Natural killer cell (primary cell): ENCODE data around the gene ETV3. TPM values are rescaled to one million over a fixed set of nuclear protein-coding genes. Genes with fewer than 3 reads are reported as not detected.

Experiments
- ATAC-seq, 3 donors: fragments of 150-1000 bp in 2 of 3; fragments of 200-7000 bp in 1 of 3; cut with Tn5 transposase; 1 replicate in 1 of 3; 2 replicates in 2 of 3; pipeline ENCODE4 v1.10.0; 2021; ENCODE audit warnings: mild to moderate bottlenecking in 2 of 3, moderate library complexity in 2 of 3
- DNase-seq, 2 donors: peaks; one replicate each; pipeline versions ENCODE4 v3.0.0 to v3.0.0-alpha.2; 2013 to 2021; ENCODE audit warnings: mixed read lengths in 1 of 2
- H3K27ac ChIP-seq: one replicate; pipeline ENCODE4 v1.5.1; 2013; ENCODE audit warnings: mild to moderate bottlenecking, low read length
- H3K27me3 ChIP-seq: one replicate; pipeline ENCODE4 v1.6.1; 2013; ENCODE audit warnings: low read length; ENCODE audit not compliant: control insufficient read depth, insufficient read depth
- H3K36me3 ChIP-seq: one replicate; pipeline ENCODE4 v1.6.1; 2013; ENCODE audit warnings: low read length; ENCODE audit not compliant: control insufficient read depth, insufficient read depth
- H3K4me1 ChIP-seq: one replicate; pipeline ENCODE4 v1.6.1; 2013; ENCODE audit warnings: low read length; ENCODE audit not compliant: control insufficient read depth, insufficient read depth
- H3K4me3 ChIP-seq: one replicate; pipeline ENCODE4 v1.5.1; 2013; ENCODE audit warnings: low read length
- H3K9me3 ChIP-seq: one replicate; pipeline ENCODE4 v1.6.1; 2013; ENCODE audit warnings: low read length; ENCODE audit not compliant: control insufficient read depth, insufficient read depth
- H3K27ac Mint-ChIP-seq, 2 donors: one replicate each; pipeline ENCODE4 v1.8.0; 2022; ENCODE audit warnings: mild to moderate bottlenecking in 2 of 2, mixed read lengths in 2 of 2, moderate library complexity in 1 of 2
- H3K27me3 Mint-ChIP-seq, 2 donors: one replicate each; pipeline ENCODE4 v1.8.0; 2022; ENCODE audit warnings: low read depth in 2 of 2, mixed read lengths in 2 of 2
- H3K36me3 Mint-ChIP-seq: one replicate; pipeline ENCODE4 v1.8.0; 2022; ENCODE audit warnings: mixed read lengths
- H3K4me1 Mint-ChIP-seq, 2 donors: one replicate each; pipeline ENCODE4 v1.8.0; 2022; ENCODE audit warnings: mixed read lengths in 2 of 2
- H3K4me3 Mint-ChIP-seq: one replicate; pipeline ENCODE4 v1.8.0; 2022; ENCODE audit warnings: mild to moderate bottlenecking, moderate library complexity, mixed read lengths
- H3K9me3 Mint-ChIP-seq, 2 donors: one replicate each; pipeline ENCODE4 v1.8.0; 2022; ENCODE audit warnings: mixed read lengths in 2 of 2
- whole genome bisulfite sequencing: methylation state at CpG from one replicate; pipeline ENCODE4 v1.1.7; 2013; ENCODE audit warnings: missing lambda C conversion rate; ENCODE audit not compliant: insufficient coverage; 5-methylcytosine and 5-hydroxymethylcytosine counted together
- intact Hi-C: fragments of 100-400 bp; cut with micrococcal nuclease; formaldehyde crosslinking; loops from one replicate; pipeline ENCODE4 v1.14.2; 2022
- total RNA-seq, 4 donors: library from RNA; stranded (reverse); fragments of 120-200 nt in 1 of 4; gene quantifications; one replicate each; pipeline versions ENCODE4 v1.2.3 to v1.2.4, GENCODE V29; 2013 to 2022
- TF ChIP-seq, protein P1 (sequence below): fragments of 200-600 bp; IDR thresholded peaks from one replicate; pipeline ENCODE4 v1.8.0; 2022; ENCODE audit warnings: antibody characterized with exemption

The ETV3 gene
- total RNA-seq, 3 donors from 2014 or later (not counting 1 experiment from before 2014, with no cell fraction given): 58.3 to 101 (median 76.6) TPM

DNA sequence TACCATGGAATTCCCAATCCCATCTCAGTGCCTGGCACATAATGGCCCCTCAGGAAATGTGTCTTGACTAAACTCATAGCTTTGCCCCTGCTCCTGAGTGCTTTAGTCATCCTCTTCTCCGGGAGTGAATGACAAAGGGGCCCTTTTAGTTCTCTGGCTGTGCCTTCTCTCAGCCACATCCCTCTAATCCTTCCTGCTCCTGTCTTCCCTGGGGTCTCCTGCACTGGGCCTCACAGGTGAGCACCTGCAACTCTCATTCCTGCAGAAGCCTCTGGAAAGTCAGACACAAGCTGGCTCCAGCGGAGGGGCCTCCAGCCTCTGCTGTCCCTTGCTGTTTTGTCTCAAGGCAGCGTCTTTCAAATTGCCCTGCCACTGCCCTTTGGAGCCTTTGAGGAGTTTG is 24.6 kb downstream of the ETV3 start:
- Mint-ChIP-seq H3K27ac (no peak overlapping the region), H3K4me3 (no peak overlapping the region), H3K27me3 (peaks cover 10 to 14% of the 10 kb centered on the region in 2 donors), H3K4me1 (peaks cover 0 to 2% of the 10 kb centered on the region in 2 donors), H3K36me3 (no peaks in the 10 kb centered on the region), H3K9me3 (no peaks in the 10 kb centered on the region)
- Histone ChIP-seq H3K27ac (no peak overlapping the region), H3K36me3 (no peaks in the 10 kb centered on the region), H3K4me3 (no peak overlapping the region), H3K4me1 (no peaks in the 10 kb centered on the region), H3K9me3 (no peaks in the 10 kb centered on the region), H3K27me3 (no peaks in the 10 kb centered on the region)
- ATAC-seq (no peak), DNase-seq (no peak)
- TF ChIP-seq, protein P1, sequence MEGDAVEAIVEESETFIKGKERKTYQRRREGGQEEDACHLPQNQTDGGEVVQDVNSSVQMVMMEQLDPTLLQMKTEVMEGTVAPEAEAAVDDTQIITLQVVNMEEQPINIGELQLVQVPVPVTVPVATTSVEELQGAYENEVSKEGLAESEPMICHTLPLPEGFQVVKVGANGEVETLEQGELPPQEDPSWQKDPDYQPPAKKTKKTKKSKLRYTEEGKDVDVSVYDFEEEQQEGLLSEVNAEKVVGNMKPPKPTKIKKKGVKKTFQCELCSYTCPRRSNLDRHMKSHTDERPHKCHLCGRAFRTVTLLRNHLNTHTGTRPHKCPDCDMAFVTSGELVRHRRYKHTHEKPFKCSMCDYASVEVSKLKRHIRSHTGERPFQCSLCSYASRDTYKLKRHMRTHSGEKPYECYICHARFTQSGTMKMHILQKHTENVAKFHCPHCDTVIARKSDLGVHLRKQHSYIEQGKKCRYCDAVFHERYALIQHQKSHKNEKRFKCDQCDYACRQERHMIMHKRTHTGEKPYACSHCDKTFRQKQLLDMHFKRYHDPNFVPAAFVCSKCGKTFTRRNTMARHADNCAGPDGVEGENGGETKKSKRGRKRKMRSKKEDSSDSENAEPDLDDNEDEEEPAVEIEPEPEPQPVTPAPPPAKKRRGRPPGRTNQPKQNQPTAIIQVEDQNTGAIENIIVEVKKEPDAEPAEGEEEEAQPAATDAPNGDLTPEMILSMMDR: no peak
- 92% methylated on average over 3 of the region's 3 CpGs for WGBS
- intact Hi-C loops: no loop called here

DNA sequence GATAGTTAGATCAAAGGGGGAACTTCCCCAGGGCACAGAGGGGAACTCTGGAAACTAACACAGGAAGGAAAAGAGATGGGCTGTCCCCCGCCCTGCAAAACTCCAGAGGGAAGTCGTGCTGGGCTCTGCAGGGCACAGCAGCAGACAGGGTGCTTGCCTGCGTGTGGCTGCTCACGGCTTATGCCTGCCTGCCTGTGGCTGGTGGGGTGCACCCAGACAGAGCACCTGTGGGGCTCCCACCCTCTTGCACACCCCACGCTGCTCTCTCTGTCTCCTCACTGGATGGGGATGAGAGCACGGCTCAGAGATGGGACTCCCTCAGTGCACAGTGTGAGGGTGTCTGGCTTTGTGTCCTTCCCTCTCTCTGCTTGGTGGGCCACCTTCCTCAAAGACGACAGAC is 25.1 kb downstream of the ETV3 start:
- Mint-ChIP-seq H3K4me1 (no peaks in the 10 kb centered on the region), H3K27ac (no peak overlapping the region), H3K9me3 (no peaks in the 10 kb centered on the region), H3K4me3 (no peak overlapping the region), H3K27me3 (peaks cover 15 to 19% of the 10 kb centered on the region in 2 donors), H3K36me3 (no peaks in the 10 kb centered on the region)
- peaks cover 2% of the 10 kb centered on the region for H3K27me3 ChIP-seq
- ATAC-seq: no peak
- intact Hi-C loops: no loop called here
- H3K27ac ChIP-seq: no peak overlapping the region
- TF ChIP-seq, protein P1: no peak
- no peak for DNase-seq
- no peaks in the 10 kb centered on the region for H3K36me3 ChIP-seq
- H3K4me3 ChIP-seq: no peak overlapping the region
- WGBS: 54% methylated on average over 6 of the region's 7 CpGs
- H3K4me1 ChIP-seq: no peaks in the 10 kb centered on the region
- H3K9me3 ChIP-seq: no peaks in the 10 kb centered on the region

DNA sequence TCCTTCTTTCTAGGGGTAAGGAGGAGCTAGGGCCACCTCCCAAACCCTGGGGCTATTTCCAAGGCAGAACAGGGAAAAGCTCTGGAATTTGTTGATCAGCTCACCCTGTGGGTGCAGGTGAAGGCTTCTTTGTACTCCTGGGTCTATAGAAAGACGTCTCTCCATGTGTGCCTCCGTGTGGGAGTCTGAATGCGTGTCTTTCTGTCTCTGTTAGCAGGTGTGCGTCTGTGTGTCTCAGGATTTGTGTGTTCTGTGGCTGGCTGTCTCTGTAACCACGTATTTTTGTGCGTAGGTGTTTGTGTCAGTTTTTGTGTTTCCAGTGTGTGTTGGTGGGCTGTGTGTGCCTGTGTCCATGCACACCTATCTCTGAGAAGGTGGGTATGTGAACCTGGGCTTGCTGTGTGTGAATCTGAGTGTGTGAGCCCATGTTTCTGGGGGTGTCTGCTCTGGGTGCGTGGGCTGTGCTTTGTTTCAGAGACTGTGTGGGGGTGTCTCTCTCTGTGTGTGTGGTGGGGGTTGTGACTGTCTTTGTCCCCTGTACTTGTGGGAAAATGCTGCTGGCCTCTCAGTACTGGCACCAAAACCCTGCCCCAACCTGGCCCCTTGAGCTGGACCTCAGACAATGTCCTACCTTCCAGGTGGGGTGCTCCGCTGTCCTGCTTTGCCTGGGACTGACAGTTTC is 25.9 kb downstream of the ETV3 start:
- Mint-ChIP-seq H3K36me3 (no peaks in the 10 kb centered on the region), H3K27me3 (peaks cover 21 to 27% of the 10 kb centered on the region in 2 donors), H3K27ac (no peak overlapping the region), H3K9me3 (no peaks in the 10 kb centered on the region), H3K4me1 (no peaks in the 10 kb centered on the region), H3K4me3 (no peak overlapping the region)
- Histone ChIP-seq H3K4me3 (no peak overlapping the region), H3K4me1 (peaks cover 2% of the 10 kb centered on the region), H3K27me3 (peaks cover 8% of the 10 kb centered on the region), H3K36me3 (no peaks in the 10 kb centered on the region), H3K9me3 (no peaks in the 10 kb centered on the region), H3K27ac (no peak overlapping the region)
- ATAC-seq (no peak), DNase-seq (no peak)
- 85% methylated on average over 8 of the region's 8 CpGs for WGBS
- intact Hi-C loops: no loop called here
- TF ChIP-seq, protein P1: no peak
